SU-DHL-6 (cell line): Measurements from ENCODE around the gene CACNA1B.

ENCODE experiments used
- H2AFZ ChIP-seq: fragments of 200-600 bp; sonication (generic); 2 replicates; pipeline ENCODE4 v1.6.1; 2014; ENCODE audit warnings: low read depth, mild to moderate bottlenecking, moderate library complexity, mixed read lengths, antibody characterized with exemption, low read length; ENCODE audit not compliant: severe bottlenecking
- H3F3A ChIP-seq: fragments of 200-600 bp; shearing (Covaris generic); 2 replicates; pipeline ENCODE4 v1.6.0; 2016; ENCODE audit warnings: antibody characterized with exemption, mild to moderate bottlenecking; ENCODE audit not compliant: insufficient read depth
- H3K27ac ChIP-seq: fragments of 200-600 bp; sonication (generic); 2 replicates; pipeline ENCODE4 v1.5.1; 2016; ENCODE audit warnings: low read depth, mild to moderate bottlenecking, low read length, moderate library complexity, mixed read lengths
- H3K27me3 ChIP-seq: fragments of 200-600 bp; sonication (generic), shearing (Covaris generic); 2 replicates; pipeline ENCODE4 v1.6.0; 2014; ENCODE audit warnings: mild to moderate bottlenecking, low read length
- H3K36me3 ChIP-seq: fragments of 200-600 bp; sonication (generic); 2 replicates; pipeline ENCODE4 v1.6.1; 2014; ENCODE audit warnings: mild to moderate bottlenecking, low read length, mixed read lengths
- H3K4me2 ChIP-seq: fragments of 300-600, 200-600 bp; shearing (Covaris generic), sonication (generic); 2 replicates; pipeline ENCODE4 v1.6.0; 2014; ENCODE audit warnings: low read length, low read depth, mild to moderate bottlenecking; ENCODE audit not compliant: poor library complexity, severe bottlenecking
- H3K4me3 ChIP-seq: fragments of 200-600 bp; sonication (generic); 2 replicates; pipeline ENCODE4 v1.5.1; 2014; ENCODE audit warnings: antibody characterized with exemption, low read length, mild to moderate bottlenecking, mixed read lengths; ENCODE audit not compliant: insufficient read depth, poor library complexity, severe bottlenecking
- H3K79me2 ChIP-seq: fragments of 200-600 bp; sonication (generic); 2 replicates; pipeline ENCODE4 v1.6.1; 2014; ENCODE audit warnings: mild to moderate bottlenecking, low read length, moderate library complexity; ENCODE audit not compliant: insufficient read depth
- H3K9ac ChIP-seq: fragments of 200-600 bp; sonication (generic); 2 replicates; pipeline ENCODE4 v1.7.0; 2014; ENCODE audit warnings: mild to moderate bottlenecking, low read length
- H3K9me2 ChIP-seq: fragments of 200-600 bp; sonication (generic); replicated peaks from 2 replicates; pipeline ENCODE4 v1.6.1; 2014; ENCODE audit warnings: low read length; ENCODE audit not compliant: insufficient read depth
- H3K9me3 ChIP-seq: fragments of 200-600 bp; sonication (generic); 2 replicates; pipeline ENCODE4 v1.6.1; 2014; ENCODE audit warnings: low read length, mixed read lengths; ENCODE audit not compliant: insufficient read depth
- H4K20me1 ChIP-seq: fragments of 200-600 bp; sonication (generic); 2 replicates; pipeline ENCODE4 v1.6.1; 2014; ENCODE audit warnings: low read depth, mild to moderate bottlenecking, antibody characterized with exemption, low read length, moderate library complexity, mixed read lengths
- EZH2phosphoT487 ChIP-seq: fragments of 200-600 bp; sonication (generic), shearing (Covaris generic); conservative IDR thresholded peaks from 2 replicates; pipeline ENCODE4 v1.6.1; 2018; ENCODE audit warnings: mild to moderate bottlenecking, antibody characterized with exemption, low read length, moderate library complexity, mixed read lengths
- TF ChIP-seq, protein P1 (sequence below): fragments of 200-600 bp; sonication (generic); IDR thresholded peaks from one replicate; pipeline ENCODE4 v1.5.1; 2017; ENCODE audit warnings: antibody characterized with exemption, mild to moderate bottlenecking, low read length, moderate library complexity; ENCODE audit not compliant: insufficient read depth, poor library complexity, severe bottlenecking

CACNA1B gene

GRCh38 chr9:138049085-138049778, 171.7 kb downstream of the CACNA1B start:
- TF ChIP-seq, protein P1, sequence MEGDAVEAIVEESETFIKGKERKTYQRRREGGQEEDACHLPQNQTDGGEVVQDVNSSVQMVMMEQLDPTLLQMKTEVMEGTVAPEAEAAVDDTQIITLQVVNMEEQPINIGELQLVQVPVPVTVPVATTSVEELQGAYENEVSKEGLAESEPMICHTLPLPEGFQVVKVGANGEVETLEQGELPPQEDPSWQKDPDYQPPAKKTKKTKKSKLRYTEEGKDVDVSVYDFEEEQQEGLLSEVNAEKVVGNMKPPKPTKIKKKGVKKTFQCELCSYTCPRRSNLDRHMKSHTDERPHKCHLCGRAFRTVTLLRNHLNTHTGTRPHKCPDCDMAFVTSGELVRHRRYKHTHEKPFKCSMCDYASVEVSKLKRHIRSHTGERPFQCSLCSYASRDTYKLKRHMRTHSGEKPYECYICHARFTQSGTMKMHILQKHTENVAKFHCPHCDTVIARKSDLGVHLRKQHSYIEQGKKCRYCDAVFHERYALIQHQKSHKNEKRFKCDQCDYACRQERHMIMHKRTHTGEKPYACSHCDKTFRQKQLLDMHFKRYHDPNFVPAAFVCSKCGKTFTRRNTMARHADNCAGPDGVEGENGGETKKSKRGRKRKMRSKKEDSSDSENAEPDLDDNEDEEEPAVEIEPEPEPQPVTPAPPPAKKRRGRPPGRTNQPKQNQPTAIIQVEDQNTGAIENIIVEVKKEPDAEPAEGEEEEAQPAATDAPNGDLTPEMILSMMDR, result no peak
- no peak for TF ChIP-seq EZH2phosphoT487
- no peak overlapping the region for H3K9ac ChIP-seq
- no peaks in the 10 kb centered on the region for H3K36me3 ChIP-seq
- no peaks in the 10 kb centered on the region for H3K27me3 ChIP-seq
- no peak overlapping the region for H2AFZ ChIP-seq
- no peaks in the 10 kb centered on the region for H3K9me2 ChIP-seq
- no peaks in the 10 kb centered on the region for H3F3A ChIP-seq
- H3K4me3 ChIP-seq, result no peak overlapping the region
- no peak overlapping the region for H3K4me2 ChIP-seq
- H3K27ac ChIP-seq, result no peak overlapping the region
- H3K9me3 ChIP-seq, result no peaks in the 10 kb centered on the region
- H3K79me2 ChIP-seq, result no peaks in the 10 kb centered on the region
- no peaks in the 10 kb centered on the region for H4K20me1 ChIP-seq

GRCh38 chr9:138049779-138050471, 172.3 kb downstream of the CACNA1B start:
- no peak for TF ChIP-seq EZH2phosphoT487
- TF ChIP-seq, protein P1, result no peak
- Histone ChIP-seq H3K27me3 (no peaks in the 10 kb centered on the region), H3K27ac (no peak overlapping the region), H2AFZ (no peak overlapping the region), H3K79me2 (no peaks in the 10 kb centered on the region), H3F3A (no peaks in the 10 kb centered on the region), H3K4me2 (no peak overlapping the region), H3K9ac (no peak overlapping the region), H3K4me3 (no peak overlapping the region), H3K36me3 (no peaks in the 10 kb centered on the region), H3K9me3 (no peaks in the 10 kb centered on the region), H4K20me1 (no peaks in the 10 kb centered on the region), H3K9me2 (no peaks in the 10 kb centered on the region)

- H3F3A ChIP-seq, result no peaks in the 10 kb centered on the region
- H3K36me3 ChIP-seq, result no peaks in the 10 kb centered on the region
- H3K27me3 ChIP-seq, result no peaks in the 10 kb centered on the region
- H4K20me1 ChIP-seq, result no peaks in the 10 kb centered on the region
- TF ChIP-seq, protein P1, result no peak
- no peak for TF ChIP-seq EZH2phosphoT487
- H3K4me2 ChIP-seq, result no peak overlapping the region
- no peak overlapping the region for H3K9ac ChIP-seq
- no peaks in the 10 kb centered on the region for H3K9me2 ChIP-seq
- no peak overlapping the region for H3K4me3 ChIP-seq
- no peaks in the 10 kb centered on the region for H3K79me2 ChIP-seq
- H3K9me3 ChIP-seq, result no peaks in the 10 kb centered on the region
- no peak overlapping the region for H3K27ac ChIP-seq
- no peak overlapping the region for H2AFZ ChIP-seq
Observed at GRCh38 chr9:138050472-138051330, 173.1 kb downstream of the CACNA1B start.
